ENCODE measurements around the gene RUNX2. TPM values are rescaled to one million over a fixed set of nuclear protein-coding genes. Genes with fewer than 3 reads are reported as not detected.

The RUNX2 gene
- polyA plus RNA-seq, 1 donor (not counting 4 experiments of a cell fraction or from before 2014, with no cell fraction given): 1.4 TPM

DNA sequence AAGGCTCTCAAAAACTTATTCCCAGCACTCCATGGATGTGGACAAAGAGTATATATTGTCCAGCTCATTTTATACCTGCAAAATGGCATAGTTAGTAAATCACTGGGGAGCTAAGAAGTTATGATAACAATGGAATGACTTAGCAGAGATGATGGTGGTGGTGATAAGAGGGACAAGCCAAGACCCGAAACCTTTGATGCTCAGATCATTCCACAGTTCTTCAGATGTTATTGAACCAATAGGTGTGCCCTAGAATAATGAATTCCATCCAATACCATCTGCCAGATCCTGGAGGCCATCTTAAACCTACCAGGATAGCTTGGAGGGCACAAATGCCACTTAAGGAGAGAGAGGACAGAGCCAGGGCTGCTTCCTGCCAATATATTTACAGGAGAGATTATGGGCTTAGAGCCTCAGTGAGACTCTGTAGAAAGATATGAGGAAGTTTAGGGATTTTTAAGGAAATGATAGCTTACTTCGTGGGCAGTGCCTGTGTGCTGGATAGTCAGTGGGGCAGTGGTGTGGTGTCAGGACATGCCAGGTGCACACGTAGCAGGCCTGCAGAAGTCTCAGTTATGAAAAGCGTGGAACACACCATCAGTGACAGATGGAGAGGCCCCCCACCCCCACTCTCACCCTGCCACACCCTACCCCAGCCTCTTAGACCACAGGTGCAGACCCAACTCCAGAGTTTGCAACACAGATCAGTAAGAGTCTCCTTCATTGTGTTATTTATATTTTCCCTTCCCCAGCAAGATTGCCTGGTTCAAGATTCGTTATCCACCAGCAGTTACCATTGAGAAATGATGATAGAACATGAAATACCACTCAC lies 259.3 kb downstream of the RUNX2 start:
- peak overlapping the region; percentile 7 for H3K9ac ChIP-seq (ENCODE audit: control insufficient read depth, extremely low read depth, insufficient read depth, low read length)
- TF ChIP-seq CTCF (optimal IDR thresholded peaks at IDR 0.05 in 1 of 3, IDR thresholded peaks at IDR 0.05 in 1 of 3, conservative IDR thresholded peaks at IDR 0.05 in 1 of 3; ENCODE audit: extremely low read depth in 1 of 3, insufficient read depth in 2 of 3, low read length in 3 of 3) (no peak), EZH2 (IDR thresholded peaks at IDR 0.05; ENCODE audit: low read length) (no peak)
- no peaks in the 10 kb centered on the region for H3K9me1 ChIP-seq (ENCODE audit: control insufficient read depth, extremely low read depth, insufficient read depth, low read length)
- H2AFZ ChIP-seq (ENCODE audit: control insufficient read depth, low read length): peak overlapping the region; percentile 9
- no peaks in the 10 kb centered on the region for H4K20me1 ChIP-seq (ENCODE audit: control insufficient read depth, extremely low read depth, insufficient read depth, low read length)
- H3K4me1 ChIP-seq (ENCODE audit: control insufficient read depth, extremely low read depth, insufficient read depth, low read length): peaks cover 54% of the 10 kb centered on the region
- H3K36me3 ChIP-seq (ENCODE audit: control insufficient read depth in 2 of 2, extremely low read depth in 1 of 2, insufficient read depth in 2 of 2, low read length in 2 of 2): no peaks in the 10 kb centered on the region
- peak; percentile 65 for DNase-seq (ENCODE audit: low read depth, low spot score)
- no peaks in the 10 kb centered on the region for H3K27me3 ChIP-seq (ENCODE audit: control insufficient read depth, extremely low read depth, insufficient read depth, low read length)
- H3K4me3 ChIP-seq (ENCODE audit: control insufficient read depth in 2 of 3, extremely low read depth in 1 of 3, insufficient read depth in 2 of 3, low read depth in 1 of 3, low read length in 3 of 3): no peak overlapping the region
- no peaks in the 10 kb centered on the region for H3K9me3 ChIP-seq (ENCODE audit: control insufficient read depth, low read depth, low read length)
- no peaks in the 10 kb centered on the region for H3K79me2 ChIP-seq (ENCODE audit: control insufficient read depth, insufficient read depth, low read length)
- H3K27ac ChIP-seq (ENCODE audit: control insufficient read depth, insufficient read depth, low read length): peak overlapping the region; percentile 65
- no peak for FAIRE-seq
- dilution Hi-C loops (cut with MboI; ENCODE audit: extremely low pct_ligation_motif_present, low sequenced_read_pairs): no loop called here
- H3K4me2 ChIP-seq (ENCODE audit: control insufficient read depth, extremely low read depth, insufficient read depth, low read depth, low read length): peak overlapping the region; percentile 43

- Histone ChIP-seq H3K79me2 (ENCODE audit: control insufficient read depth, insufficient read depth, low read length) (no peaks in the 10 kb centered on the region), H3K9me3 (ENCODE audit: control insufficient read depth, low read depth, low read length) (no peaks in the 10 kb centered on the region), H2AFZ (ENCODE audit: control insufficient read depth, low read length) (no peak overlapping the region), H3K4me2 (ENCODE audit: control insufficient read depth, extremely low read depth, insufficient read depth, low read depth, low read length) (peak overlapping the region; percentile 31), H3K27me3 (ENCODE audit: control insufficient read depth, extremely low read depth, insufficient read depth, low read length) (no peaks in the 10 kb centered on the region), H3K27ac (ENCODE audit: control insufficient read depth, insufficient read depth, low read length) (peak overlapping the region; percentile 86), H3K4me1 (ENCODE audit: control insufficient read depth, extremely low read depth, insufficient read depth, low read length) (peaks cover 54% of the 10 kb centered on the region), H3K9me1 (ENCODE audit: control insufficient read depth, extremely low read depth, insufficient read depth, low read length) (no peaks in the 10 kb centered on the region), H4K20me1 (ENCODE audit: control insufficient read depth, extremely low read depth, insufficient read depth, low read length) (no peaks in the 10 kb centered on the region), H3K4me3 (ENCODE audit: control insufficient read depth in 2 of 3, extremely low read depth in 1 of 3, insufficient read depth in 2 of 3, low read depth in 1 of 3, low read length in 3 of 3) (no peak overlapping the region), H3K9ac (ENCODE audit: control insufficient read depth, extremely low read depth, insufficient read depth, low read length) (peak overlapping the region; percentile 40), H3K36me3 (ENCODE audit: control insufficient read depth in 2 of 2, extremely low read depth in 1 of 2, insufficient read depth in 2 of 2, low read length in 2 of 2) (no peaks in the 10 kb centered on the region)
- FAIRE-seq: no peak
- no peak for TF ChIP-seq EZH2 (IDR thresholded peaks at IDR 0.05; ENCODE audit: low read length)
- TF ChIP-seq CTCF (optimal IDR thresholded peaks at IDR 0.05 in 1 of 3, IDR thresholded peaks at IDR 0.05 in 1 of 3, conservative IDR thresholded peaks at IDR 0.05 in 1 of 3; ENCODE audit: extremely low read depth in 1 of 3, insufficient read depth in 2 of 3, low read length in 3 of 3): no peak
- no peak for DNase-seq (ENCODE audit: low read depth, low spot score)
- dilution Hi-C loops (cut with MboI; ENCODE audit: extremely low pct_ligation_motif_present, low sequenced_read_pairs): no loop called here
These were observed 261.2 kb downstream of the RUNX2 start for GRCh38 chr6:45589367-45589766.
